Osteocyte (in vitro differentiated cells): ENCODE data around the gene MYO1D. TPM values are rescaled to one million over a fixed set of nuclear protein-coding genes. Genes with fewer than 3 reads are reported as not detected.

Experiments
- DNase-seq: peaks from one replicate; pipeline ENCODE4 v3.0.0; 2021; ENCODE audit warnings: mixed read lengths; ENCODE audit not compliant: unreplicated experiment; ENCODE audit errors: extremely low spot score
- H3K27ac Mint-ChIP-seq: one replicate; pipeline ENCODE4 v1.8.0; 2021; ENCODE audit warnings: mild to moderate bottlenecking, mixed read lengths; ENCODE audit not compliant: unreplicated experiment
- H3K27me3 Mint-ChIP-seq: one replicate; pipeline ENCODE4 v1.8.0; 2021; ENCODE audit warnings: mixed read lengths; ENCODE audit not compliant: unreplicated experiment
- H3K36me3 Mint-ChIP-seq: one replicate; pipeline ENCODE4 v1.8.0; 2021; ENCODE audit warnings: mixed read lengths; ENCODE audit not compliant: unreplicated experiment
- H3K4me1 Mint-ChIP-seq: one replicate; pipeline ENCODE4 v1.8.0; 2021; ENCODE audit warnings: mixed read lengths; ENCODE audit not compliant: unreplicated experiment
- H3K4me3 Mint-ChIP-seq: one replicate; pipeline ENCODE4 v1.8.0; 2021; ENCODE audit warnings: mild to moderate bottlenecking, moderate library complexity, mixed read lengths; ENCODE audit not compliant: unreplicated experiment
- H3K9me3 Mint-ChIP-seq: one replicate; pipeline ENCODE4 v1.8.0; 2021; ENCODE audit warnings: mixed read lengths; ENCODE audit not compliant: unreplicated experiment
- total RNA-seq: library from RNA; stranded (reverse); gene quantifications from 2 replicates; pipeline ENCODE4 v1.2.1, GENCODE V29; 2021
- TF ChIP-seq, protein P1 (sequence below): fragments of 200-600 bp; sonication (generic); IDR thresholded peaks from 2 replicates; pipeline ENCODE4 v1.5.0; 2021; ENCODE audit warnings: antibody characterized with exemption, mild to moderate bottlenecking, moderate library complexity

Gene MYO1D
- total RNA-seq, 1 donor from 2014 or later = 19.1 TPM

DNA sequence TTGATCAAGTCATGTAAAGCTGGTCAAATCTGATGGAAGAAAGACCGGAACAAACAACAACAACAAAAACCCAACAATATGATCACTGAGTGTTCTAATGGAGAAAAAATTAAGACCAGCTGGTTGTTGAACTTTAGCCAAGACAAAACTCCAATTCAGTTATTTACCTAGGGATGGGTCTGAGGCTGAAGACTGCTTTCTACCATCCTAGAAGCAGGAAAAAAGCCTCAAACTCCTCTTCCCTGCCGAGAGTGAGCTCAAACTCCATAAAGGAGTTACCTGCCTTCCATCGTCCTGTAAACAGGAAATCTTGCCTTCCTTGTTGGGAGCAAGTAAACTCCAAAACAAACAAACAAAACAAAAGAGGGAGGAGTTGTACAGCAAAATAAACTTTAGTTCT lies 28.0 kb upstream of the MYO1D start:
- no peak for DNase-seq
- Mint-ChIP-seq H3K27me3 (peaks cover 14% of the 10 kb centered on the region), H3K4me1 (no peaks in the 10 kb centered on the region), H3K36me3 (no peaks in the 10 kb centered on the region), H3K4me3 (no peak overlapping the region), H3K27ac (no peak overlapping the region), H3K9me3 (no peaks in the 10 kb centered on the region)
- TF ChIP-seq, protein P1, sequence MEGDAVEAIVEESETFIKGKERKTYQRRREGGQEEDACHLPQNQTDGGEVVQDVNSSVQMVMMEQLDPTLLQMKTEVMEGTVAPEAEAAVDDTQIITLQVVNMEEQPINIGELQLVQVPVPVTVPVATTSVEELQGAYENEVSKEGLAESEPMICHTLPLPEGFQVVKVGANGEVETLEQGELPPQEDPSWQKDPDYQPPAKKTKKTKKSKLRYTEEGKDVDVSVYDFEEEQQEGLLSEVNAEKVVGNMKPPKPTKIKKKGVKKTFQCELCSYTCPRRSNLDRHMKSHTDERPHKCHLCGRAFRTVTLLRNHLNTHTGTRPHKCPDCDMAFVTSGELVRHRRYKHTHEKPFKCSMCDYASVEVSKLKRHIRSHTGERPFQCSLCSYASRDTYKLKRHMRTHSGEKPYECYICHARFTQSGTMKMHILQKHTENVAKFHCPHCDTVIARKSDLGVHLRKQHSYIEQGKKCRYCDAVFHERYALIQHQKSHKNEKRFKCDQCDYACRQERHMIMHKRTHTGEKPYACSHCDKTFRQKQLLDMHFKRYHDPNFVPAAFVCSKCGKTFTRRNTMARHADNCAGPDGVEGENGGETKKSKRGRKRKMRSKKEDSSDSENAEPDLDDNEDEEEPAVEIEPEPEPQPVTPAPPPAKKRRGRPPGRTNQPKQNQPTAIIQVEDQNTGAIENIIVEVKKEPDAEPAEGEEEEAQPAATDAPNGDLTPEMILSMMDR = no peak

DNA sequence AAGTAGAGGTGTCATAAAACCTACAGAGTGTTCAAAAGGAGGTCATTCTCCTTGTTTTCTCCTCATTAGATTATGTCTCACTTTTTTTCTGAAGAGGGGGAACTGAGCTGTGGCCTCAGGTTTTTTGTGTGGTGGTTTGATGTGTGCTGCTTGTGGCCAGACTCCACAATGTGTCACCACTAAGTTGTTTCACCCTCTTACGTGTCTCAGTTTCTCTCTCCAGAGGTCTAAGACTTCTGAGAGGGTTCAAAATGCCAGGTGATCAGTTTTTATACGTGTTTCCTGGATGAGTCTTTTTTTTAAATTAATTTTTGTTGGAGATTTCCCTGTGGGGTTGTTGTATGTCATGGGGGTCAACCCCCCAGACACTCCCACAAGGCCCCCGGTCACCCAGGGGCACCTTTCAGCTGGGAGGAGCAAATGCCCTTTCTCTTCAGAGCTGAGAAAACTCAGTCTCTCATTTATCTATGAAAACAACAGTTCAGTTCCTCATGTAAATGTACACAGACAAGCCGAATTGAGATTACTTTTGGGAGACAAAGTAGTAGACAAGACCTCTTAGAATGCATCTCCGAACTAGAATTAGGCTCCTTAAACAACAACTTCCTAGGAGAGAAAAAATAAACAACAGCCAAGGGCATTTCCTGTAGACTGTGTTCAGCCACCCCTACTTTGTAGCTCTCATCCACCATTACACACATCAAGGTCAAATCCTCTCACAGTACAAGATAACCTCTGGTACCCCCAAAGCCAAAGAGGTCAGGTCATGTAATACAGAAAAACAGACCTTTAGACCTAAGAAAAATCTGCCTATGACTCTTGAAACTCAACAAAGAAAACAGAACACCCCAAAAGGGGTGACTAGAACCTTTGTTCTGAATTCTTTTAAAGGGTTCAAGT lies 27.1 kb upstream of the MYO1D start:
- TF ChIP-seq, protein P1 = no peak
- Mint-ChIP-seq H3K9me3 (no peaks in the 10 kb centered on the region), H3K27ac (no peak overlapping the region), H3K36me3 (no peaks in the 10 kb centered on the region), H3K4me3 (no peak overlapping the region), H3K27me3 (peaks cover 21% of the 10 kb centered on the region), H3K4me1 (no peaks in the 10 kb centered on the region)
- DNase-seq = no peak

DNA sequence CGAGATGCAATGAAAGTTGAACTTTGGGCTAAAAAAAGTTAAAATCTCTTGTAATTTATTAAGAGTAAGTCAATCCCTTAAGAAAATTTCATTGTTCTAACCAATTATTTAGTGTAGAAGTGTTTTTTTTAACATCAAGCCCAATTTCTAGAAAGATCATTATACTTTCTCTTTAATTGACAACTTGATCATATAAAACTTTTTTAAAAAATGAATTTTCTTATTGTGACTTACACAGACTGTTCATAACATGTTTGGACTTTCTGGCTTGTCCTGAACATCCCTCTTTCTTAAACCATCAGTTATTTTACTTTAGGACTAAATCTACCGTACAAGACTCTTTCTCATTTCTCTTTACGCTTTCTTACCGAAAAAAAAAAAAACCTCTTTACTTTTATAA lies 24.8 kb upstream of the MYO1D start:
- H3K4me1 Mint-ChIP-seq = no peaks in the 10 kb centered on the region

DNA sequence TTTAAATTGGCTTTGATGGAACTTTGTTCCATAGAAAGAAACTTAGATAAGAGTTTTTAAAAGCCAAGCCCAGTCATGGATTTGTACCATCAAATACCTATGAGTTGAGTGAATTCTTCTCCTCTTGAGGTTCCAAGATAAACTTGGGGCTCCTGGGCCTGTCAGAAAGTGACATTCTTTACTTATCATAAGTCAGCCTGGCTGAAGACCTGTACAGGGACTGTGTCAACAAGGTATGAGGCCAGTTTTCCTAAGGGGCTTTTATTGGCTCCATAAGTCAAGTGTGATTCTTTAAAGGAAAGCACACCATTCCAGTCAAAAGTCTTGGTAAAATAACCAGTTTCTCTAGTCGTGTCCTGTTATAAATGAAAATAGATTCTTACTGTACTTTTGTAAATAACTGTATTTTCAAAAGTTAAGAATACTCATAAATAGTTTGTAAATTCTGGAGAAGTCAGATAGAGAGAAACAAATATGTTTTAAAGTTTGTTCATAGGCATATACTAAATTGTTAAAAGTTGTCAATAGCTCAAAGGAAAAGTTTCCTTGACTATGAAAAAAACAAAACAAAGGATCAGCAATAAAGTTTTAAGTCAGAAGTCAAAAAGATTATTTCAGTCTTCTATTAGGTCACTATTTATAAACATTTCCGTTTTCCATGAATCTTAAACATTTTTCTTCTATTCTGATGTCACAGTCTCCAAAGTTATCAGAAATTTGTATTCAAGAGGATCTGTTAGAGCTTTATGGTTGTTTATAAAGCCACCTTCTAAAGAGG lies 22.5 kb upstream of the MYO1D start:
- TF ChIP-seq, protein P1 = no peak
- Mint-ChIP-seq H3K4me3 (no peak overlapping the region), H3K27ac (no peak overlapping the region)

More for the DNA sequence above, 24.8 kb upstream of the MYO1D start:
- H3K27ac Mint-ChIP-seq = no peak overlapping the region
- TF ChIP-seq, protein P1 = no peak
- no peak for DNase-seq
- H3K4me3 Mint-ChIP-seq = no peak overlapping the region
- H3K36me3 Mint-ChIP-seq = no peaks in the 10 kb centered on the region
- no peaks in the 10 kb centered on the region for H3K9me3 Mint-ChIP-seq
- H3K27me3 Mint-ChIP-seq = peaks cover 36% of the 10 kb centered on the region

More for the DNA sequence above, 22.5 kb upstream of the MYO1D start:
- no peak for DNase-seq
- H3K27me3 Mint-ChIP-seq = peaks cover 28% of the 10 kb centered on the region
- no peaks in the 10 kb centered on the region for H3K9me3 Mint-ChIP-seq
- no peaks in the 10 kb centered on the region for H3K36me3 Mint-ChIP-seq
- H3K4me1 Mint-ChIP-seq = no peaks in the 10 kb centered on the region
